ENCODE measurements around the gene NECTIN4. TPM values are rescaled to one million over a fixed set of nuclear protein-coding genes. Genes with fewer than 3 reads are reported as not detected.

NECTIN4 gene
- total and polyA plus RNA-seq, 2 of the 13 experiments (the other 11 are each of a cell fraction or from before 2014, with no cell fraction given) = 5.9 to 12.4 TPM

DNA sequence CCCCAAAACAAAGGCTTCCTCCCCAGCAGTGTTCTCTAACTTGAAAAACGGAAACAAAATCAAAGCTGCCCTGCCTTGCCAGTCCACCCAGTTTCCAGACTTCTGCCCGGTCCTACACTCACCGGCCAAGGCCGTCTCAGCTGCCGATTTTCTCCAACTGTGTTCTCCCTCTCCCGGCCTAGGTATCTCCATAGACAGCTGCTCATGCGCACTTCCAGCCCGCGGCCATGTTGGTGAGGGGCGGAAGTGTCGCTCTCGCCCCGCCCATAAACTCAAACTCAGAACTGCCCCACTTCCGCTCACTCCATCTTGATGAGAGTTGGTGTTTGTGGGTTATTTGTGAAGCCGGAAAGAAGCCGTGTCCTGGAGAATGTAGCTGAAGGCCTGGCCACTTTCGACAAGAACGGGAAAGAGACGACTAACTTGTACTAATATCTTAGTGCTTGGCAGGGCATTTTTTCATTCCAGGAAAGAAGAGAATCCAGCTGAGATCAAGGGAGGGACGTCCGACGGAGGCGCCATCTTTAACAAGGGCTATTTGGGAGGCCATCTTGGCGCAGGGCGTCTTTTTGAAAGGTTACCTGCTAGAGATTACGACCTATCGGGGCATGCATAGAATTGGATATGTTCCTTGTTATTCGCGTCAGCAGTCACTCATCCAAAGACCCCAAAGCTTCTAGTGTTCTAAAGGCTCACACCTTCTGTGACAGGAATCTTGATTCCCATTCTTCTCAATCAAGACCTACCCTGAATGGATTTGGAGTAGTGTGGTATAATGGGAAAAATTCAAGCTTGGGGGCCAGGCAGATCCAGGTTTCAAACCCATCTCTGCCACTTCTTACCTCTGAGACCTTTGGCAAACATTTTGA lies 43.4 kb downstream of the NECTIN4 start, which contains the start of gene USF1 (continued):
- TF ChIP-seq ZNF441 (CRISPR knock-in tag; IDR thresholded peaks at IDR 0.05; ENCODE audit: borderline replicate concordance) (no peak), ZNF329 (CRISPR knock-in tag; IDR thresholded peaks at IDR 0.05; ENCODE audit: low read depth) (peak; percentile 49; the same call in 1 of the 2 replicates), E2F2 (CRISPR knock-in tag; IDR thresholded peaks at IDR 0.05; ENCODE audit: borderline replicate concordance) (no peak), GATAD1 (CRISPR knock-in tag; IDR thresholded peaks at IDR 0.05) (peak; percentile 80; the same call in 1 of the 2 replicates), DR1 (CRISPR knock-in tag; IDR thresholded peaks at IDR 0.05) (no peak), ZNF3 (CRISPR knock-in tag; IDR thresholded peaks at IDR 0.05) (no peak), ZNF7 (CRISPR knock-in tag; IDR thresholded peaks at IDR 0.05) (no peak), ZBTB42 (CRISPR knock-in tag; IDR thresholded peaks at IDR 0.05) (no peak), MYC (CRISPR knock-in tag; IDR thresholded peaks at IDR 0.05; ENCODE audit: borderline replicate concordance) (peak; percentile 35; the same call in 1 of the 2 replicates), POLR2AphosphoS2 (IDR thresholded peaks at IDR 0.05; ENCODE audit: low read depth, low read length) (0 out of 2 replicates have a peak, but pooled peaks have one; percentile 46), ZNF44 (CRISPR knock-in tag; IDR thresholded peaks at IDR 0.05) (no peak), SRSF1 (optimal IDR thresholded peaks at IDR 0.05; ENCODE audit: low read depth, low read length) (no peak), ZNF543 (CRISPR knock-in tag; IDR thresholded peaks at IDR 0.05) (no peak; the same call in 1 of the 2 replicates), RORA (CRISPR knock-in tag; IDR thresholded peaks at IDR 0.05) (0 out of 2 replicates have a peak, but pooled peaks have one; percentile 80), PHF20 (CRISPR knock-in tag; IDR thresholded peaks at IDR 0.05) (peak; percentile 73), ZNF644 (CRISPR knock-in tag; IDR thresholded peaks at IDR 0.05; ENCODE audit: low read depth) (peak; percentile 95), KDM6A (CRISPR knock-in tag; IDR thresholded peaks at IDR 0.05; ENCODE audit: low read depth) (no peak), CREM (IDR thresholded peaks at IDR 0.05) (peak; percentile 91), CREM (CRISPR knock-in tag; IDR thresholded peaks at IDR 0.05) (no peak), FOXC1 (CRISPR knock-in tag; IDR thresholded peaks at IDR 0.05; ENCODE audit: borderline replicate concordance) (peak; percentile 75; the same call in 1 of the 2 replicates), ELF1 (CRISPR knock-in tag; IDR thresholded peaks at IDR 0.05) (peak; percentile 93)
- TF ChIP-seq, protein P1, sequence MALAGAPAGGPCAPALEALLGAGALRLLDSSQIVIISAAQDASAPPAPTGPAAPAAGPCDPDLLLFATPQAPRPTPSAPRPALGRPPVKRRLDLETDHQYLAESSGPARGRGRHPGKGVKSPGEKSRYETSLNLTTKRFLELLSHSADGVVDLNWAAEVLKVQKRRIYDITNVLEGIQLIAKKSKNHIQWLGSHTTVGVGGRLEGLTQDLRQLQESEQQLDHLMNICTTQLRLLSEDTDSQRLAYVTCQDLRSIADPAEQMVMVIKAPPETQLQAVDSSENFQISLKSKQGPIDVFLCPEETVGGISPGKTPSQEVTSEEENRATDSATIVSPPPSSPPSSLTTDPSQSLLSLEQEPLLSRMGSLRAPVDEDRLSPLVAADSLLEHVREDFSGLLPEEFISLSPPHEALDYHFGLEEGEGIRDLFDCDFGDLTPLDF (CRISPR knock-in tag; IDR thresholded peaks at IDR 0.05) = peak; percentile 13; the same call in 1 of the 2 replicates
- TF ChIP-seq, protein P2, sequence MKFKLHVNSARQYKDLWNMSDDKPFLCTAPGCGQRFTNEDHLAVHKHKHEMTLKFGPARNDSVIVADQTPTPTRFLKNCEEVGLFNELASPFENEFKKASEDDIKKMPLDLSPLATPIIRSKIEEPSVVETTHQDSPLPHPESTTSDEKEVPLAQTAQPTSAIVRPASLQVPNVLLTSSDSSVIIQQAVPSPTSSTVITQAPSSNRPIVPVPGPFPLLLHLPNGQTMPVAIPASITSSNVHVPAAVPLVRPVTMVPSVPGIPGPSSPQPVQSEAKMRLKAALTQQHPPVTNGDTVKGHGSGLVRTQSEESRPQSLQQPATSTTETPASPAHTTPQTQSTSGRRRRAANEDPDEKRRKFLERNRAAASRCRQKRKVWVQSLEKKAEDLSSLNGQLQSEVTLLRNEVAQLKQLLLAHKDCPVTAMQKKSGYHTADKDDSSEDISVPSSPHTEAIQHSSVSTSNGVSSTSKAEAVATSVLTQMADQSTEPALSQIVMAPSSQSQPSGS (CRISPR knock-in tag; IDR thresholded peaks at IDR 0.05) = peak; percentile 56; the same call in 1 of the 2 replicates
- TF ChIP-seq, protein P3, sequence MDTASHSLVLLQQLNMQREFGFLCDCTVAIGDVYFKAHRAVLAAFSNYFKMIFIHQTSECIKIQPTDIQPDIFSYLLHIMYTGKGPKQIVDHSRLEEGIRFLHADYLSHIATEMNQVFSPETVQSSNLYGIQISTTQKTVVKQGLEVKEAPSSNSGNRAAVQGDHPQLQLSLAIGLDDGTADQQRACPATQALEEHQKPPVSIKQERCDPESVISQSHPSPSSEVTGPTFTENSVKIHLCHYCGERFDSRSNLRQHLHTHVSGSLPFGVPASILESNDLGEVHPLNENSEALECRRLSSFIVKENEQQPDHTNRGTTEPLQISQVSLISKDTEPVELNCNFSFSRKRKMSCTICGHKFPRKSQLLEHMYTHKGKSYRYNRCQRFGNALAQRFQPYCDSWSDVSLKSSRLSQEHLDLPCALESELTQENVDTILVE (CRISPR knock-in tag; IDR thresholded peaks at IDR 0.05) = peak; percentile 71; the same call in 1 of the 2 replicates
- TF ChIP-seq, protein P4, sequence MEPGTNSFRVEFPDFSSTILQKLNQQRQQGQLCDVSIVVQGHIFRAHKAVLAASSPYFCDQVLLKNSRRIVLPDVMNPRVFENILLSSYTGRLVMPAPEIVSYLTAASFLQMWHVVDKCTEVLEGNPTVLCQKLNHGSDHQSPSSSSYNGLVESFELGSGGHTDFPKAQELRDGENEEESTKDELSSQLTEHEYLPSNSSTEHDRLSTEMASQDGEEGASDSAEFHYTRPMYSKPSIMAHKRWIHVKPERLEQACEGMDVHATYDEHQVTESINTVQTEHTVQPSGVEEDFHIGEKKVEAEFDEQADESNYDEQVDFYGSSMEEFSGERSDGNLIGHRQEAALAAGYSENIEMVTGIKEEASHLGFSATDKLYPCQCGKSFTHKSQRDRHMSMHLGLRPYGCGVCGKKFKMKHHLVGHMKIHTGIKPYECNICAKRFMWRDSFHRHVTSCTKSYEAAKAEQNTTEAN (CRISPR knock-in tag; conservative IDR thresholded peaks at IDR 0.05) = no peak

Measured in HepG2 (cell line).